K562 (cell line): ENCODE measurements around the gene PHKB.
"Not testable (repeated sequence)": the region's sequence is repeated elsewhere in the genome, so short reads cannot be mapped to it uniquely, and the experiment has no call there.

Experiments
- AFF4 ChIP-seq: sonication (generic); formaldehyde crosslinking; IDR thresholded peaks from 2 replicates; pipeline ENCODE4 v1.8.0; 2023; ENCODE audit warnings: mild to moderate bottlenecking, missing genetic modification reagents
- BDP1 ChIP-seq: IDR thresholded peaks from 3 replicates; pipeline ENCODE4 v1.6.1; 2011; ENCODE audit not compliant: insufficient read length, insufficient read depth
- CHD2 ChIP-seq: IDR thresholded peaks from 2 replicates; pipeline ENCODE4 v1.6.1; 2011; ENCODE audit warnings: low read depth, low read length
- CTCF ChIP-seq, 3 experiments: IDR thresholded peaks in 2 of 3; conservative IDR thresholded peaks in 1 of 3; 2 replicates each; pipeline ENCODE4 v1.5.1; 2011 to 2012; ENCODE audit warnings: low read length in 3 of 3, mild to moderate bottlenecking in 3 of 3, control low read depth in 2 of 3, improper control_type of control experiment in 1 of 3, inconsistent platforms in 1 of 3, low read depth in 1 of 3, mixed read lengths in 1 of 3, moderate library complexity in 1 of 3; ENCODE audit not compliant: insufficient read depth in 2 of 3
- ZNF384 ChIP-seq: IDR thresholded peaks from 2 replicates; pipeline ENCODE4 v1.6.1; 2012; ENCODE audit warnings: low read depth, low read length, improper control_type of control experiment

- not testable (repeated sequence) for TF ChIP-seq CTCF (IDR thresholded peaks at IDR 0.05 in 2 of 3, conservative IDR thresholded peaks at IDR 0.05 in 1 of 3; ENCODE audit: insufficient read depth in 2 of 3, low read depth in 1 of 3, low read length in 3 of 3); BDP1; AFF4 (CRISPR knock-in tag); CHD2; ZNF384
These were observed 93.5 kb downstream of the PHKB start for GRCh38 chr16:47554587-47554986.
